HepG2 (cell line): ENCODE results near the gene ZNF772. TPM values are rescaled to one million over a fixed set of nuclear protein-coding genes. Genes with fewer than 3 reads are reported as not detected.

Source experiments
- BORCS8-MEF2B ChIP-seq: sonication (generic); formaldehyde crosslinking; IDR thresholded peaks from 2 replicates; pipeline ENCODE4 v1.8.0; 2022; ENCODE audit warnings: mild to moderate bottlenecking, missing genetic modification reagents
- CBFB ChIP-seq: sonication (generic); formaldehyde crosslinking; IDR thresholded peaks from 2 replicates; pipeline ENCODE4 v1.4.0; 2020; ENCODE audit warnings: missing genetic modification reagents
- CBX1 ChIP-seq: IDR thresholded peaks from one replicate; pipeline ENCODE4 v1.6.1; 2016; ENCODE audit warnings: antibody characterized with exemption, low read depth
- CREM ChIP-seq, 2 experiments: sonication (generic) in 1 of 2; formaldehyde crosslinking in 1 of 2; IDR thresholded peaks; 2 replicates each; pipeline versions ENCODE4 v1.4.0 to v1.6.1; 2016 to 2020; ENCODE audit warnings: antibody characterized with exemption in 1 of 2, mild to moderate bottlenecking in 1 of 2, missing genetic modification reagents in 1 of 2
- MEF2D ChIP-seq: sonication (generic); formaldehyde crosslinking; IDR thresholded peaks from 2 replicates; pipeline ENCODE4 v1.5.1; 2020; ENCODE audit warnings: mild to moderate bottlenecking, missing genetic modification reagents
- SALL1 ChIP-seq: sonication (generic); formaldehyde crosslinking; IDR thresholded peaks from 2 replicates; pipeline ENCODE4 v1.8.0; 2022; ENCODE audit warnings: mild to moderate bottlenecking, missing genetic modification reagents
- YEATS2 ChIP-seq: sonication (generic); formaldehyde crosslinking; IDR thresholded peaks from 2 replicates; pipeline ENCODE4 v1.4.0; 2020; ENCODE audit warnings: missing genetic modification reagents, borderline replicate concordance
- ZNF296 ChIP-seq: sonication (generic); formaldehyde crosslinking; conservative IDR thresholded peaks from 2 replicates; pipeline ENCODE4 v1.5.0; 2020; ENCODE audit warnings: mild to moderate bottlenecking, missing genetic modification reagents
- ZNF382 ChIP-seq: sonication (generic); formaldehyde crosslinking; IDR thresholded peaks from 2 replicates; pipeline ENCODE4 v1.5.0; 2020; ENCODE audit warnings: missing genetic modification reagents, mild to moderate bottlenecking, borderline replicate concordance
- ZNF660 ChIP-seq: sonication (generic); formaldehyde crosslinking; IDR thresholded peaks from 2 replicates; pipeline ENCODE4 v1.5.1; 2020; ENCODE audit warnings: mild to moderate bottlenecking, low read depth, missing genetic modification reagents, borderline replicate concordance
- polyA plus RNA-seq, 8 experiments: library from polyadenylated mRNA; depleted of rRNA in 3 of 8; stranded (reverse) in 7 of 8; unstranded in 1 of 8; fragments of >200 nt; fragmentation: Illumina TruSeq in 4 of 8; extraction: Trizol in 4 of 8; gene quantifications; 2 replicates each; pipeline versions ENCODE4 v1.2.1 to v1.2.3, GENCODE V29; 2011 to 2016; ENCODE audit warnings: low read depth in 4 of 8, missing spikeins in 1 of 8, mixed read lengths in 1 of 8; ENCODE audit not compliant: insufficient read depth in 1 of 8
- total RNA-seq, 5 experiments: library from RNA; depleted of rRNA; stranded (reverse); fragments of >200 nt; fragmentation: Illumina TruSeq; extraction: Trizol; gene quantifications; 2 replicates each; pipeline ENCODE4 v1.2.3, GENCODE V29; 2016; ENCODE audit warnings: low read depth in 1 of 5
- TF ChIP-seq, protein P1 (sequence below): sonication (generic); formaldehyde crosslinking; IDR thresholded peaks from 2 replicates; pipeline ENCODE4 v1.4.0; 2020; ENCODE audit warnings: mild to moderate bottlenecking, missing genetic modification reagents
- TF ChIP-seq, protein P2 (sequence below): sonication (generic); formaldehyde crosslinking; IDR thresholded peaks from 2 replicates; pipeline ENCODE4 v1.8.1; 2023; ENCODE audit warnings: missing genetic modification reagents, mild to moderate bottlenecking, borderline replicate concordance
- TF ChIP-seq, protein P3 (sequence below): sonication (generic); formaldehyde crosslinking; IDR thresholded peaks from 2 replicates; pipeline ENCODE4 v1.8.1; 2022; ENCODE audit warnings: low read depth, mild to moderate bottlenecking, missing genetic modification reagents
- TF ChIP-seq, protein P4 (sequence below): sonication (generic); formaldehyde crosslinking; IDR thresholded peaks from 2 replicates; pipeline ENCODE4 v1.4.0; 2020; ENCODE audit warnings: mild to moderate bottlenecking, missing genetic modification reagents

ZNF772 gene
- total and polyA plus RNA-seq, 2 of the 13 experiments (the other 11 are each of a cell fraction or from before 2014, with no cell fraction given) = 3.1 to 17.2 TPM

DNA sequence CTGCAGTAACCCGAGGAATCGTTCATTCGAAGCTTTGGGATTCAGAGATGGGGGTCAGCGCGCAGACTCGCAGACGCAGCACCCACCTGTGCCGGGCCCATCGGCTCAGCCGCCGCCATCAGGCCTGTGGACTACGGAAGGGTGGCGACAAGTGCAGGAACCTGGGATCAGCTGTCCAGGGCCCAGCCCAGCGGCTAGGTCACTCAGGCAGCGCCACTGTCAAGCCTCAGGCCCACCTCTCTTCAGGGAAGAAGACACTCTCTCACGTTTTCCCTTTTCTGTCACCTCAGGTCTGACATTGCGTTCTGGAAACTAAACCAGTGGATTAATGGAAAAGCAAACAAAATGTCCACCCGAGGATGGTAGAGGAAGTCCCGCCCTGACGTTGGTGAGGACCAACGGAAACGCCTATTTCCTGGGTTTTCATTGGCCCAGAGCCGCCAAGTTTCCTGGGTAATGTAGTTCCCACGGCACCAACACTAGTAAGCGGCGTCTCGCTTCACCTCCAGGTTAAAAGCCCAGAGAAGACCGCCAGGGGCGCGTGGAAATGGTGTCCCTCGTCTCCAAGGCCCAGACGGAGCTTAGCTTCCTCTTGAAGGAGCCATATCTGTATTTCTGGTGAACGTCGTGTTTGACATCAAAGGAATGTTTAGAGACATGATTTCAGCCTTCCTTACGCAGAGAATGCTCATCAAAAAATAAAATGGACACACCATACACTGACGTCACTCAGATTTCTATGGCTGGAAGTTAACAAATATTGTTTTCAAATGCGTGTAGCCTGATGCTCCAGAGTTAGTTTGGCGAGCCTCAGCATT lies at the start of gene ZNF772 (continued):
- TF ChIP-seq, protein P1, sequence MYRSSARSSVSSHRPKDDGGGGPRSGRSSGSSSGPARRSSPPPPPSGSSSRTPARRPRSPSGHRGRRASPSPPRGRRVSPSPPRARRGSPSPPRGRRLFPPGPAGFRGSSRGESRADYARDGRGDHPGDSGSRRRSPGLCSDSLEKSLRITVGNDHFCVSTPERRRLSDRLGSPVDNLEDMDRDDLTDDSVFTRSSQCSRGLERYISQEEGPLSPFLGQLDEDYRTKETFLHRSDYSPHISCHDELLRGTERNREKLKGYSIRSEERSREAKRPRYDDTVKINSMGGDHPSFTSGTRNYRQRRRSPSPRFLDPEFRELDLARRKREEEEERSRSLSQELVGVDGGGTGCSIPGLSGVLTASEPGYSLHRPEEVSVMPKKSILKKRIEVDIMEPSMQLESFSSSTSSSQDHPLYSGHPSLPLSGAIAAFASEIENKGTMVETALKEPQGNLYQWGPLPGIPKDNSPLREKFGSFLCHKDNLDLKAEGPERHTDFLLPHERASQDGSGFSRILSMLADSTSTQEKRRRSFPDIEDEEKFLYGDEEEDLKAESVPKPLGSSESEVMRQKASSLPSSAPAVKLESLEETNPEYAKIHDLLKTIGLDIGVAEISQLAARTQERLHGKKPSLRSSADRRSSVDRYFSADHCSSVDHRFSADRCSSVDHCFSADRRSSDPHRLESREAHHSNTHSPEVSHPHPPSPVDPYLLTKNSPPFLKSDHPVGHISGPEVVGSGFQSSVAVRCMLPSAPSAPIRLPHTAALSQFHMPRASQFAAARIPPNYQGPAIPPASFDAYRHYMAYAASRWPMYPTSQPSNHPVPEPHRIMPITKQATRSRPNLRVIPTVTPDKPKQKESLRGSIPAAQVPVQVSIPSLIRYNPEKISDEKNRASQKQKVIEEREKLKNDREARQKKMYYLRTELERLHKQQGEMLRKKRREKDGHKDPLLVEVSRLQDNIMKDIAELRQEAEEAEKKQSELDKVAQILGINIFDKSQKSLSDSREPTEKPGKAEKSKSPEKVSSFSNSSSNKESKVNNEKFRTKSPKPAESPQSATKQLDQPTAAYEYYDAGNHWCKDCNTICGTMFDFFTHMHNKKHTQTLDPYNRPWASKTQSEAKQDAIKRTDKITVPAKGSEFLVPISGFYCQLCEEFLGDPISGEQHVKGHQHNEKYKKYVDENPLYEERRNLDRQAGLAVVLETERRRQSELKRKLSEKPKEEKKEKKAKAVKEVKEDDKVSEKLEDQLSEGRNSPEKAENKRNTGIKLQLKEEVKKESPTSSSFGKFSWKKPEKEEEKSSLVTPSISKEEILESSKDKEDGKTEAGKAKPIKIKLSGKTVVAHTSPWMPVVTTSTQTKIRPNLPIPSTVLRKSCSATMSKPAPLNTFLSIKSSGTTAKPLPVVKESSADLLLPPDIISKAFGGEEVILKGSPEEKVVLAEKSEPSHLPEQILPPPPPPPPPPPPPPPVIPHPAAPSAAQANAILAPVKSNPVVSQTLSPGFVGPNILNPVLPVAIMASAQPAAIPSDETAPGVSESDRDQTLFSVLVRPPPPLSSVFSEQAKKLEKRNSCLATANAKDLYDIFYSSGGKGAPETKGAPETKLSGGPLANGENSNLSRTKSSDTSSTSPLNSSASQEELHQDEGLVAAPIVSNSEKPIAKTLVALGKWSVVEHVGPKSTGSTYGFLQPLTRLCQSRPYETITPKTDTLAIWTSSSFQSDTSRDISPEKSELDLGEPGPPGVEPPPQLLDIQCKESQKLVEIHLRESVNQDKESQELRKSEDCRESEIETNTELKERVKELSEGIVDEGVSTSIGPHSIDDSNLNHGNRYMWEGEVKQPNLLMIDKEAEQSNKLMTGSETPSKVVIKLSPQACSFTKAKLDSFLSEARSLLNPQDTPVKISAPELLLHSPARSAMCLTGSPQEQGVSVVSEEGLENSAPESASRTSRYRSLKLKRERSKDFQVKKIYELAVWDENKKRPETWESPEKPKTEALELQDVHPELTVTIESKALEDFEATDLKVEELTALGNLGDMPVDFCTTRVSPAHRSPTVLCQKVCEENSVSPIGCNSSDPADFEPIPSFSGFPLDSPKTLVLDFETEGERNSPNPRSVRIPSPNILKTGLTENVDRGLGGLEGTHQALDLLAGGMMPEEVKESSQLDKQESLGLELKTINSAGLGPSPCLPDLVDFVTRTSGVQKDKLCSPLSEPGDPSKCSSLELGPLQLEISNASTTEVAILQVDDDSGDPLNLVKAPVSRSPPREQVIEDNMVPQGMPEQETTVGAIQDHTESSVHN (CRISPR knock-in tag) = no peak
- TF ChIP-seq ZNF660 (CRISPR knock-in tag) = no peak
- TF ChIP-seq, protein P2, sequence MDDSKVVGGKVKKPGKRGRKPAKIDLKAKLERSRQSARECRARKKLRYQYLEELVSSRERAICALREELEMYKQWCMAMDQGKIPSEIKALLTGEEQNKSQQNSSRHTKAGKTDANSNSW (CRISPR knock-in tag) = no peak
- peak; percentile 78; the same call in 1 of the 2 replicates for TF ChIP-seq YEATS2
- TF ChIP-seq MEF2D (CRISPR knock-in tag) = peak; percentile 60; the same call in 1 of the 2 replicates
- TF ChIP-seq CBFB (CRISPR knock-in tag) = 0 out of 2 replicates have a peak, but pooled peaks have one; percentile 28
- TF ChIP-seq, protein P3, sequence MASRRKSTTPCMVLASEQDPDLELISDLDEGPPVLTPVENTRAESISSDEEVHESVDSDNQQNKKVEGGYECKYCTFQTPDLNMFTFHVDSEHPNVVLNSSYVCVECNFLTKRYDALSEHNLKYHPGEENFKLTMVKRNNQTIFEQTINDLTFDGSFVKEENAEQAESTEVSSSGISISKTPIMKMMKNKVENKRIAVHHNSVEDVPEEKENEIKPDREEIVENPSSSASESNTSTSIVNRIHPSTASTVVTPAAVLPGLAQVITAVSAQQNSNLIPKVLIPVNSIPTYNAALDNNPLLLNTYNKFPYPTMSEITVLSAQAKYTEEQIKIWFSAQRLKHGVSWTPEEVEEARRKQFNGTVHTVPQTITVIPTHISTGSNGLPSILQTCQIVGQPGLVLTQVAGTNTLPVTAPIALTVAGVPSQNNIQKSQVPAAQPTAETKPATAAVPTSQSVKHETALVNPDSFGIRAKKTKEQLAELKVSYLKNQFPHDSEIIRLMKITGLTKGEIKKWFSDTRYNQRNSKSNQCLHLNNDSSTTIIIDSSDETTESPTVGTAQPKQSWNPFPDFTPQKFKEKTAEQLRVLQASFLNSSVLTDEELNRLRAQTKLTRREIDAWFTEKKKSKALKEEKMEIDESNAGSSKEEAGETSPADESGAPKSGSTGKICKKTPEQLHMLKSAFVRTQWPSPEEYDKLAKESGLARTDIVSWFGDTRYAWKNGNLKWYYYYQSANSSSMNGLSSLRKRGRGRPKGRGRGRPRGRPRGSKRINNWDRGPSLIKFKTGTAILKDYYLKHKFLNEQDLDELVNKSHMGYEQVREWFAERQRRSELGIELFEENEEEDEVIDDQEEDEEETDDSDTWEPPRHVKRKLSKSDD (CRISPR knock-in tag) = no peak
- TF ChIP-seq ZNF296 (CRISPR knock-in tag) = no peak
- TF ChIP-seq CREM (IDR thresholded peaks at IDR 0.05) = peak; percentile 94
- no peak for TF ChIP-seq CREM (CRISPR knock-in tag; IDR thresholded peaks at IDR 0.05)
- TF ChIP-seq, protein P4, sequence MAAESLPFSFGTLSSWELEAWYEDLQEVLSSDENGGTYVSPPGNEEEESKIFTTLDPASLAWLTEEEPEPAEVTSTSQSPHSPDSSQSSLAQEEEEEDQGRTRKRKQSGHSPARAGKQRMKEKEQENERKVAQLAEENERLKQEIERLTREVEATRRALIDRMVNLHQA = no peak
- TF ChIP-seq SALL1 (CRISPR knock-in tag) = peak; percentile 72
- TF ChIP-seq CBX1 = peak; percentile 20
- TF ChIP-seq BORCS8-MEF2B = peak; percentile 81; the same call in 1 of the 2 replicates
- no peak for TF ChIP-seq ZNF382 (CRISPR knock-in tag)
